Measurements from ENCODE around the gene SLC2A9.

Gene SLC2A9

GRCh38 chr4:10046471-10046870 lies 25.2 kb upstream of the SLC2A9 start:
- TF ChIP-seq FOXP2 (optimal IDR thresholded peaks at IDR 0.05; ENCODE audit: borderline replicate concordance, extremely low read depth, extremely low read length, insufficient read depth) (no peak), REST (IDR thresholded peaks at IDR 0.05; ENCODE audit: insufficient read depth in 1 of 2, low read depth in 2 of 2, low read length in 2 of 2) (no peak), TAF1 (IDR thresholded peaks at IDR 0.05; ENCODE audit: borderline replicate concordance, insufficient read depth, low read length) (no peak), POLR2AphosphoS5 (IDR thresholded peaks at IDR 0.05; ENCODE audit: low read depth, low read length) (no peak), SIN3A (IDR thresholded peaks at IDR 0.05; ENCODE audit: borderline replicate concordance, insufficient read depth, low read length) (no peak)

GRCh38 chr4:10045481-10045880 lies 24.2 kb upstream of the SLC2A9 start:
- TF ChIP-seq FOXP2 (optimal IDR thresholded peaks at IDR 0.05; ENCODE audit: borderline replicate concordance, extremely low read depth, extremely low read length, insufficient read depth) (no peak), REST (IDR thresholded peaks at IDR 0.05; ENCODE audit: insufficient read depth in 1 of 2, low read depth in 2 of 2, low read length in 2 of 2) (no peak), TAF1 (IDR thresholded peaks at IDR 0.05; ENCODE audit: borderline replicate concordance, insufficient read depth, low read length) (no peak), POLR2AphosphoS5 (IDR thresholded peaks at IDR 0.05; ENCODE audit: low read depth, low read length) (no peak), SIN3A (IDR thresholded peaks at IDR 0.05; ENCODE audit: borderline replicate concordance, insufficient read depth, low read length) (no peak)

GRCh38 chr4:10041036-10041435 lies 19.7 kb upstream of the SLC2A9 start:
- TF ChIP-seq TAF1 (IDR thresholded peaks at IDR 0.05; ENCODE audit: borderline replicate concordance, insufficient read depth, low read length) (no peak), FOXP2 (optimal IDR thresholded peaks at IDR 0.05; ENCODE audit: borderline replicate concordance, extremely low read depth, extremely low read length, insufficient read depth) (no peak), REST (IDR thresholded peaks at IDR 0.05; ENCODE audit: insufficient read depth in 1 of 2, low read depth in 2 of 2, low read length in 2 of 2) (no peak), SIN3A (IDR thresholded peaks at IDR 0.05; ENCODE audit: borderline replicate concordance, insufficient read depth, low read length) (no peak), POLR2AphosphoS5 (IDR thresholded peaks at IDR 0.05; ENCODE audit: low read depth, low read length) (no peak)

GRCh38 chr4:10040049-10040892 lies 19.0 kb upstream of the SLC2A9 start:
- TF ChIP-seq POLR2AphosphoS5 (IDR thresholded peaks at IDR 0.05; ENCODE audit: low read depth, low read length) (no peak), FOXP2 (optimal IDR thresholded peaks at IDR 0.05; ENCODE audit: borderline replicate concordance, extremely low read depth, extremely low read length, insufficient read depth) (no peak), REST (IDR thresholded peaks at IDR 0.05; ENCODE audit: insufficient read depth in 1 of 2, low read depth in 2 of 2, low read length in 2 of 2) (no peak), SIN3A (IDR thresholded peaks at IDR 0.05; ENCODE audit: borderline replicate concordance, insufficient read depth, low read length) (no peak), TAF1 (IDR thresholded peaks at IDR 0.05; ENCODE audit: borderline replicate concordance, insufficient read depth, low read length) (no peak)
